ENCODE data around the gene GNAT1. TPM values are rescaled to one million over a fixed set of nuclear protein-coding genes. Genes with fewer than 3 reads are reported as not detected.

Gene GNAT1
- total and polyA plus RNA-seq, 2 of the 13 experiments (the other 11 are each of a cell fraction or from before 2014, with no cell fraction given): 0.15 TPM; not detected in 1

DNA sequence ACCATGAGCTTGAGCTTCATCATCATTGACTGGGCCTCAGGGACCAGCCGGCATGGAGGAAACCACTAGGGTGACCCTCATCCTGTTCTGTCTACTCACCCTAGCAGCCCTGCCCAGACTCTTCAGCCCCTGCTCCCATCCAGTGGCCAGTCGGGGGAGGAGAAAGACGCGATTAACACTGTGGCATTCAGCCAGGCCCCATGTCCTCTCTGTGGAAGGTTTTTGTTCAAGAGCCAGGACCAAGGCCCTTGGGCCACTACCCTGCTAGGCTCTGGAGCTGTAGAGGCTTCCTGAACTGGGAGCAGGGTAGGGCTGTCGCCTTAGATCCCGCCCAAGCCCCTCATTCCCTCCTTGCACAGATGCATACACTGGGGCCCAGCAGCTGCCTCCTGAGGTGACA lies 28.7 kb downstream of the GNAT1 start (continued):
- TF ChIP-seq, protein P1, sequence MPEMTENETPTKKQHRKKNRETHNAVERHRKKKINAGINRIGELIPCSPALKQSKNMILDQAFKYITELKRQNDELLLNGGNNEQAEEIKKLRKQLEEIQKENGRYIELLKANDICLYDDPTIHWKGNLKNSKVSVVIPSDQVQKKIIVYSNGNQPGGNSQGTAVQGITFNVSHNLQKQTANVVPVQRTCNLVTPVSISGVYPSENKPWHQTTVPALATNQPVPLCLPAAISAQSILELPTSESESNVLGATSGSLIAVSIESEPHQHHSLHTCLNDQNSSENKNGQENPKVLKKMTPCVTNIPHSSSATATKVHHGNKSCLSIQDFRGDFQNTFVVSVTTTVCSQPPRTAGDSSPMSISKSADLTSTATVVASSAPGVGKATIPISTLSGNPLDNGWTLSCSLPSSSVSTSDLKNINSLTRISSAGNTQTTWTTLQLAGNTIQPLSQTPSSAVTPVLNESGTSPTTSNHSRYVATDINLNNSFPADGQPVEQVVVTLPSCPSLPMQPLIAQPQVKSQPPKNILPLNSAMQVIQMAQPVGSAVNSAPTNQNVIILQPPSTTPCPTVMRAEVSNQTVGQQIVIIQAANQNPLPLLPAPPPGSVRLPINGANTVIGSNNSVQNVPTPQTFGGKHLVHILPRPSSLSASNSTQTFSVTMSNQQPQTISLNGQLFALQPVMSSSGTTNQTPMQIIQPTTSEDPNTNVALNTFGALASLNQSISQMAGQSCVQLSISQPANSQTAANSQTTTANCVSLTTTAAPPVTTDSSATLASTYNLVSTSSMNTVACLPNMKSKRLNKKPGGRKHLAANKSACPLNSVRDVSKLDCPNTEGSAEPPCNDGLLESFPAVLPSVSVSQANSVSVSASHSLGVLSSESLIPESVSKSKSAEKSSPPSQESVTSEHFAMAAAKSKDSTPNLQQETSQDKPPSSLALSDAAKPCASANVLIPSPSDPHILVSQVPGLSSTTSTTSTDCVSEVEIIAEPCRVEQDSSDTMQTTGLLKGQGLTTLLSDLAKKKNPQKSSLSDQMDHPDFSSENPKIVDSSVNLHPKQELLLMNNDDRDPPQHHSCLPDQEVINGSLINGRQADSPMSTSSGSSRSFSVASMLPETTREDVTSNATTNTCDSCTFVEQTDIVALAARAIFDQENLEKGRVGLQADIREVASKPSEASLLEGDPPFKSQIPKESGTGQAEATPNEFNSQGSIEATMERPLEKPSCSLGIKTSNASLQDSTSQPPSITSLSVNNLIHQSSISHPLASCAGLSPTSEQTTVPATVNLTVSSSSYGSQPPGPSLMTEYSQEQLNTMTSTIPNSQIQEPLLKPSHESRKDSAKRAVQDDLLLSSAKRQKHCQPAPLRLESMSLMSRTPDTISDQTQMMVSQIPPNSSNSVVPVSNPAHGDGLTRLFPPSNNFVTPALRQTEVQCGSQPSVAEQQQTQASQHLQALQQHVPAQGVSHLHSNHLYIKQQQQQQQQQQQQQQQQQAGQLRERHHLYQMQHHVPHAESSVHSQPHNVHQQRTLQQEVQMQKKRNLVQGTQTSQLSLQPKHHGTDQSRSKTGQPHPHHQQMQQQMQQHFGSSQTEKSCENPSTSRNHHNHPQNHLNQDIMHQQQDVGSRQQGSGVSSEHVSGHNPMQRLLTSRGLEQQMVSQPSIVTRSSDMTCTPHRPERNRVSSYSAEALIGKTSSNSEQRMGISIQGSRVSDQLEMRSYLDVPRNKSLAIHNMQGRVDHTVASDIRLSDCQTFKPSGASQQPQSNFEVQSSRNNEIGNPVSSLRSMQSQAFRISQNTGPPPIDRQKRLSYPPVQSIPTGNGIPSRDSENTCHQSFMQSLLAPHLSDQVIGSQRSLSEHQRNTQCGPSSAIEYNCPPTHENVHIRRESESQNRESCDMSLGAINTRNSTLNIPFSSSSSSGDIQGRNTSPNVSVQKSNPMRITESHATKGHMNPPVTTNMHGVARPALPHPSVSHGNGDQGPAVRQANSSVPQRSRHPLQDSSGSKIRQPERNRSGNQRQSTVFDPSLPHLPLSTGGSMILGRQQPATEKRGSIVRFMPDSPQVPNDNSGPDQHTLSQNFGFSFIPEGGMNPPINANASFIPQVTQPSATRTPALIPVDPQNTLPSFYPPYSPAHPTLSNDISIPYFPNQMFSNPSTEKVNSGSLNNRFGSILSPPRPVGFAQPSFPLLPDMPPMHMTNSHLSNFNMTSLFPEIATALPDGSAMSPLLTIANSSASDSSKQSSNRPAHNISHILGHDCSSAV (CRISPR knock-in tag; IDR thresholded peaks at IDR 0.05; ENCODE audit: borderline replicate concordance): no peak
- TF ChIP-seq CSRNP1 (CRISPR knock-in tag; IDR thresholded peaks at IDR 0.05): no peak
- peak; percentile 26; the same call in 1 of the 2 replicates for TF ChIP-seq ZNF574 (CRISPR knock-in tag; IDR thresholded peaks at IDR 0.05)
- TF ChIP-seq NR2F6 (IDR thresholded peaks at IDR 0.05): no peak
- TF ChIP-seq NR2F6 (CRISPR knock-in tag; IDR thresholded peaks at IDR 0.05): 0 out of 2 replicates have a peak, but pooled peaks have one; percentile 21

Data from HepG2 (cell line).